Transverse colon (tissue), 4 donors: ENCODE results near the gene PMFBP1.

ENCODE experiments used
- CTCF ChIP-seq, 5 experiments: fragments of 200-600 bp in 3 of 5; fragments of 450-650 bp in 2 of 5; sonication (generic) in 3 of 5; IDR thresholded peaks; 1 replicate in 2 of 5; 2 replicates in 3 of 5; pipeline ENCODE4 v1.5.1; 2016 to 2017; ENCODE audit warnings: antibody characterized with exemption in 5 of 5, inconsistent platforms in 3 of 5, mild to moderate bottlenecking in 2 of 5, moderate library complexity in 1 of 5
- POLR2A ChIP-seq: fragments of 450-650 bp; IDR thresholded peaks from one replicate; pipeline ENCODE4 v1.6.1; 2016; ENCODE audit warnings: antibody characterized with exemption, mild to moderate bottlenecking, moderate library complexity
- POLR2AphosphoS5 ChIP-seq, 3 donors: sonication (generic); formaldehyde crosslinking; IDR thresholded peaks; one replicate each; pipeline ENCODE4 v1.6.1; 2016; ENCODE audit warnings: antibody characterized with exemption in 3 of 3

- TF ChIP-seq CTCF (IDR thresholded peaks at IDR 0.05) (no peak), POLR2AphosphoS5 (IDR thresholded peaks at IDR 0.05) (no peak), POLR2A (no peak)
These were observed 25.6 kb upstream of the PMFBP1 start for GRCh38 chr16:72197545-72197944.
